DMS114 treated with DMSO at 0.1 percent for 48 hours (cell line): Measurements from ENCODE around the gene CYP1A2.

Source experiments
- DNase-seq: peaks from one replicate; lab custom pipeline; 2025; ENCODE audit not compliant: unreplicated experiment; lab: John Stamatoyannopoulos, UW

Gene CYP1A2

DNA sequence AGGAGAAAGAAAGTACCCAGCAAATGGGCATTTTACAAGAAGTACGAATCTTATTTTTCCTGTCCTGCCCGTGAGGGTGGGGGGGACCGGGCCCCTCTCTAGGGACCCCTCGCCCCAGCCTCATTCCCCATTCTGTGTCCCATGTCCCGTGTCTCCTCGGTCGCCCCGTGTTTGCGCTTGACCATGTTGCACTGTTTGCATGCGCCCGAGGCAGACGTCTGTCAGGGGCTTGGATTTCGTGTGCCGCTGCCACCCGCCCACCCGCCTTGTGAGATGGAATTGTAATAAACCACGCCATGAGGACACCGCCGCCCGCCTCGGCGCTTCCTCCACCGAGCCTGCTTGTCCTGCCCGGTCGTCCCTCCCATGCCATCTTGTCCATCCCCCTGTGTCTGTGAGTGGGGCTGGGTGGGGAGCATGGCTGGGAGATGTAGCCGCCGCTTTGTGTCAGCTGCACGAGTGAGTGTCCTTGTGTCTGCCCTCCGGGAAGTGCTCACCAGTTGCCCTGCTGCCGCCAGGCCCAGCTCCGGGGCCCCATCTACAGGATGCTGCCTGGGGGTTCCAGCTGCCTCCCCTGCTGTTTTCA is 54.3 kb downstream of the CYP1A2 start:
- no peak for DNase-seq

DNA sequence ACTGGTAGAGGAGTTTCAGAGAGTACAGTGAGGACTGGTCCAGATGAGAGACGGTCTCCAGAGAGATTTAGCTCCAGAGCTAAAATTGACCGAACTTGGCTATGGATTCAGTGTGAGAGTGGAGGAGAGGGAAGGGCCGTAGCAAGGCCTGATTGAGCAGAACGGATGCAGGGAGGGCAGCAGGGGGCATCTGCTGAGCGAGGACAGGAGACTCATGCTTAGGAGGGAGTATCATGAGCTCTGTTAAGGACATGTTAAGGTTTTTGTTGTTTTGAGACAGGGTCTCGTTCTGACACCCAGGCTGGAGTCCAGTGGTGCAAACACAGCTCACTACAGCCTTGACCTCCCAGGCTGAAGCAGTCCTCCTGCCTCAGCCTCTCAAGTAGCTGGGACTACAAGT is 56.3 kb downstream of the CYP1A2 start:
- no peak for DNase-seq
